Neural crest cell (in vitro differentiated cells): ENCODE data around the gene IL22. TPM values are rescaled to one million over a fixed set of nuclear protein-coding genes. Genes with fewer than 3 reads are reported as not detected.

Source experiments
- DNase-seq: peaks from one replicate; pipeline ENCODE4 v3.0.0; 2021; ENCODE audit warnings: low read depth, mixed read lengths, low spot score
- H3K27ac Mint-ChIP-seq: one replicate; pipeline ENCODE4 v1.8.0; 2021; ENCODE audit warnings: mild to moderate bottlenecking, mixed read lengths; ENCODE audit not compliant: unreplicated experiment
- H3K27me3 Mint-ChIP-seq: 2 replicates; pipeline ENCODE4 v1.8.0; 2021; ENCODE audit warnings: low read depth, mild to moderate bottlenecking, mixed read lengths
- H3K36me3 Mint-ChIP-seq: 2 replicates; pipeline ENCODE4 v1.8.0; 2021; ENCODE audit warnings: low read depth, mild to moderate bottlenecking, mixed read lengths
- H3K4me1 Mint-ChIP-seq: 2 replicates; pipeline ENCODE4 v1.8.0; 2021; ENCODE audit warnings: mixed read lengths
- H3K4me3 Mint-ChIP-seq: one replicate; pipeline ENCODE4 v1.8.0; 2021; ENCODE audit warnings: mild to moderate bottlenecking, mixed read lengths
- H3K9me3 Mint-ChIP-seq: 2 replicates; pipeline ENCODE4 v1.8.0; 2021; ENCODE audit warnings: mixed read lengths
- total RNA-seq: library from RNA; stranded (reverse); gene quantifications from 2 replicates; pipeline ENCODE4 v1.2.1, GENCODE V29; 2021
- TF ChIP-seq, protein P1 (sequence below): fragments of 200-600 bp; sonication (generic); conservative IDR thresholded peaks from 2 replicates; pipeline ENCODE4 v1.5.0; 2021; ENCODE audit warnings: antibody characterized with exemption, mild to moderate bottlenecking

Gene IL22
- total RNA-seq, 1 donor from 2014 or later, result not detected

DNA sequence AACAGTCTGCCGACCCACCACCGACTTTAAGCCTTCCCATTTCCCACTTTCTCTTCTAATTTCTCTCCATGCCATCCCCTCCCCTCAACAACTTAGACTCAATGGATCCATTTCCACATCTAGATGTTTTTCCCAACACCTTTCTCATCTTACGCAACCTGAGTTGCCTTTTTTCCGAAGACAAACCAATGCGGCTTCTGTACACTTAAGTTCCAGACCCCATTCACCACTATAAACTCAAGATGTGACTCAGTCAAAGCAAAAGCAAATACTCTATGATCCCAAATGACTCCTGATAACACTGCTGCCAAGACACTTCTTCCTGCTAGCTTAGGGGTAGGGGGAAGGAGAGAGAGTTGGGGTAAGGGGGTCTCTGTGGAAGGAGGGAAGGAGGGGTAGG is 1.3 kb downstream of the IL22 start:
- H3K4me1 Mint-ChIP-seq, result no peaks in the 10 kb centered on the region
- TF ChIP-seq, protein P1, sequence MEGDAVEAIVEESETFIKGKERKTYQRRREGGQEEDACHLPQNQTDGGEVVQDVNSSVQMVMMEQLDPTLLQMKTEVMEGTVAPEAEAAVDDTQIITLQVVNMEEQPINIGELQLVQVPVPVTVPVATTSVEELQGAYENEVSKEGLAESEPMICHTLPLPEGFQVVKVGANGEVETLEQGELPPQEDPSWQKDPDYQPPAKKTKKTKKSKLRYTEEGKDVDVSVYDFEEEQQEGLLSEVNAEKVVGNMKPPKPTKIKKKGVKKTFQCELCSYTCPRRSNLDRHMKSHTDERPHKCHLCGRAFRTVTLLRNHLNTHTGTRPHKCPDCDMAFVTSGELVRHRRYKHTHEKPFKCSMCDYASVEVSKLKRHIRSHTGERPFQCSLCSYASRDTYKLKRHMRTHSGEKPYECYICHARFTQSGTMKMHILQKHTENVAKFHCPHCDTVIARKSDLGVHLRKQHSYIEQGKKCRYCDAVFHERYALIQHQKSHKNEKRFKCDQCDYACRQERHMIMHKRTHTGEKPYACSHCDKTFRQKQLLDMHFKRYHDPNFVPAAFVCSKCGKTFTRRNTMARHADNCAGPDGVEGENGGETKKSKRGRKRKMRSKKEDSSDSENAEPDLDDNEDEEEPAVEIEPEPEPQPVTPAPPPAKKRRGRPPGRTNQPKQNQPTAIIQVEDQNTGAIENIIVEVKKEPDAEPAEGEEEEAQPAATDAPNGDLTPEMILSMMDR, result no peak

DNA sequence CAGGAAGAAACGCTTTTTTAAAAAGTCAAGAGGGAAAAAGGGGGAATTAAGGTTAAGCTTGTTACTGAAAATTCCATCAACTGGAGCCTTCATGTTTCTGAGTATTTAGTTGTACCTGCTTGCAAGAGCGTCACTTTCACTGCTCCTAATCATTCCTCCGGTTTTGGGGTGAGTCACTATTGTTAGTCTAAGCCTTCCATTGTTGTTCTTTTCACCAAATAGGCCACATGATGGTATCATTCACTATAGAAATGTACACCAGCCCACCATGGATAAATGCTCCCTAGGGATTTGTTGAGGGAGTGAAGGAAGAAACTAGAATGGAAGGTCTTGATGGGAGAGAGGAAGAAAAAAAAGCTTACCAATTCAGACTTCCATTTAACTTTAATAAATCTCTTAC is 3.0 kb downstream of the IL22 start:
- TF ChIP-seq, protein P1, result no peak
- no peaks in the 10 kb centered on the region for H3K36me3 Mint-ChIP-seq

More for the DNA sequence above, 1.3 kb downstream of the IL22 start:
- no peak for DNase-seq
- Mint-ChIP-seq H3K36me3 (no peaks in the 10 kb centered on the region), H3K9me3 (peaks cover 8% of the 10 kb centered on the region), H3K4me3 (no peak overlapping the region), H3K27ac (no peak overlapping the region), H3K27me3 (no peaks in the 10 kb centered on the region)

DNA sequence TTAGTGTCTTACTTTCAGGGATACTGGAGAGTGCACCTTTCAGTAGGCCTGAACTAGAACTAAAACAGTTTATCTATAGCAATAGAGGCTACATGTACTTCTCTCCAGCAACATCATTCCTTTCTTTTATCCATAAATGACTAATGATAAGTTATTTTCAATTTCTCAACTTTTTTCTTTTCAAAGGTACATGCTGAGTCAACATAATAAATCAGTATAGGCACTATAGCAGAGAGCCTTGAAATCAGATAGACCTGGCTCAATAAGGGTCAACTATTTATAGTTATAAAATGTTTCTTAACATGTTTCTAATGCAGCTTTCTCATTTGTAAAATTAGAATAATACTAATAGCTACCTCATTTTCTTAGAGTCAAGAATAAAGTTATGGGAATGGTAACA is 5.6 kb downstream of the IL22 start:
- no peaks in the 10 kb centered on the region for H3K27me3 Mint-ChIP-seq
- H3K4me1 Mint-ChIP-seq, result peaks cover 6% of the 10 kb centered on the region
- TF ChIP-seq, protein P1, result no peak
- peaks cover 8% of the 10 kb centered on the region for H3K9me3 Mint-ChIP-seq
- no peak overlapping the region for H3K4me3 Mint-ChIP-seq
- H3K27ac Mint-ChIP-seq, result no peak overlapping the region
- H3K36me3 Mint-ChIP-seq, result no peaks in the 10 kb centered on the region
- no peak for DNase-seq

More for the DNA sequence above, 3.0 kb downstream of the IL22 start:
- H3K4me3 Mint-ChIP-seq, result no peak overlapping the region
- H3K27me3 Mint-ChIP-seq, result no peaks in the 10 kb centered on the region
- peaks cover 8% of the 10 kb centered on the region for H3K9me3 Mint-ChIP-seq
- peaks cover under 1% of the 10 kb centered on the region for H3K4me1 Mint-ChIP-seq
- DNase-seq, result no peak
- peak overlapping the region; percentile 47 for H3K27ac Mint-ChIP-seq

DNA sequence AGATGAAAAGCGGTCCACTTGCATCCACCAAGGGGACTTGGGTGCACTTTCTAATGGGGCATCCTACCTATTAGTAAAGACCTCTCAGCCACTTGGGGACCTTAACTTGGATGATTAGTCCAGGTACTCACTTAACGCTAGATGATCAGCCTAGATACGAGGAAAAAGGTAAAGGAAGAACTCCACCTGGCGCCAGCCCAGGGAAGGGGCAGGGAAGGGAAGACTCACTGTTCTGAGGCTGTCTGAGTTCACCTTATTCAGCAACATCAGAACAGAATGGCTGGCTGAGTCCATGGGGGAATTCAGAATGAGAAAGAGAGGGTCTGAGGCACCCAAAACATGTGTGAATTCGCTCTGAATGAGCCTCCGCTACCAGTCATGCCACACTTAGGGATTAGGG is 7.1 kb downstream of the IL22 start:
- H3K4me1 Mint-ChIP-seq, result peaks cover 6% of the 10 kb centered on the region
- peaks cover 5% of the 10 kb centered on the region for H3K9me3 Mint-ChIP-seq
- no peak overlapping the region for H3K4me3 Mint-ChIP-seq
- no peak for DNase-seq
- H3K27ac Mint-ChIP-seq, result no peak overlapping the region
- TF ChIP-seq, protein P1, result no peak
- no peaks in the 10 kb centered on the region for H3K36me3 Mint-ChIP-seq
- H3K27me3 Mint-ChIP-seq, result no peaks in the 10 kb centered on the region

DNA sequence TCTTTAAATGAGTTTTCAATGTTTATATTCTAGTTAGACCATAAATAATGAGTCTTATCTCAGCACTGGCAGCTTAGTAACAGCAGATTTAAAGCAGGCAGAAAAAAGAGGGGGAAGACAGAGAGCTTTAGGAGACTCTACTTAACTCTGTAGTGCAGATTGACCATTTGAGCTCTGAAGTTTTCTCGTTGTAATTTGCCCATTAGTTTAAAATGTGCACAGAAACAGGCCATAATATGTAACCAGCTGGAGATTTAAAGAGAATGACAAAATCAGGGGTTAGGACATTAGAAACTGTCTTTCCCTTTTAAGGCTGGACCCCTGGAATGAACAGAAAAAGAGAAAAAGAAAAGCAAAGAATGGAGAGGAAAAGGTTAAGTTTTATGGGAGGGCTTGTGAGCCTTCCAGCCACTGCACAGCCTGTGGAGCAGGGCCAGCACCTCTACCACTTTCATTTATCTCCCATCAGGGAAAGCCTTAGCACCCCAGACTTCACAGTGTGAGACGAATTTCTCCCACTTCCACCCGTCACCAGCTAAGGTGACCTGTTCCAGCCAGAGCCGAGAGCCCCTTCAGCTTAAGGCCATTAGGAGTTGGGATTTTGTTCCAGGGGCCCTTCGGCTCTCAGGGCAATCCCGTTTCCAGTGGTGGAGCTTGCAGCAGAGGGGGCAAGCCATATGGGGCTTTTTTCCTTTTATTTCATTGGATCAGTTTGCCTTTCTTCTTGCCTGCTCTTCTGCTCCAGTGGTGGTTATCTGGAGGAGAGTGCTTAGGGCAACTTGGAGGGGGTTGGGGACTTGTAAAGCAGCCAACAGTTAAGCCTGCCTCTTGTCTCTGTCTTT is 8.0 kb downstream of the IL22 start:
- peaks cover 5% of the 10 kb centered on the region for H3K9me3 Mint-ChIP-seq
- H3K4me3 Mint-ChIP-seq, result no peak overlapping the region
- no peaks in the 10 kb centered on the region for H3K27me3 Mint-ChIP-seq
- H3K4me1 Mint-ChIP-seq, result peaks cover 6% of the 10 kb centered on the region
- H3K36me3 Mint-ChIP-seq, result no peaks in the 10 kb centered on the region
- no peak overlapping the region for H3K27ac Mint-ChIP-seq
- TF ChIP-seq, protein P1, result no peak
- no peak for DNase-seq
